Neural cell (in vitro differentiated cells): ENCODE results near the gene TNS1.

ENCODE experiments used
- EP300 ChIP-seq: fragments of 450-650 bp; conservative IDR thresholded peaks from 2 replicates; pipeline ENCODE4 v1.6.1; 2014; ENCODE audit warnings: antibody characterized with exemption, mild to moderate bottlenecking, moderate library complexity; ENCODE audit not compliant: poor library complexity, severe bottlenecking
- POLR2AphosphoS5 ChIP-seq: IDR thresholded peaks from 2 replicates; pipeline ENCODE4 v1.6.1; 2012
- RAD21 ChIP-seq: fragments of 450-650 bp; conservative IDR thresholded peaks from 2 replicates; pipeline ENCODE4 v1.6.1; 2014; ENCODE audit warnings: antibody characterized with exemption, mild to moderate bottlenecking, moderate library complexity
- SMC3 ChIP-seq: fragments of 450-650 bp; conservative IDR thresholded peaks from 2 replicates; pipeline ENCODE4 v1.6.1; 2014; ENCODE audit warnings: antibody characterized with exemption, mild to moderate bottlenecking, moderate library complexity; ENCODE audit not compliant: poor library complexity
- TF ChIP-seq, protein P1 (sequence below): fragments of 450-650 bp; IDR thresholded peaks from 2 replicates; pipeline ENCODE4 v1.5.1; 2014; ENCODE audit warnings: antibody characterized with exemption, mild to moderate bottlenecking, moderate library complexity; ENCODE audit not compliant: poor library complexity, severe bottlenecking

DNA sequence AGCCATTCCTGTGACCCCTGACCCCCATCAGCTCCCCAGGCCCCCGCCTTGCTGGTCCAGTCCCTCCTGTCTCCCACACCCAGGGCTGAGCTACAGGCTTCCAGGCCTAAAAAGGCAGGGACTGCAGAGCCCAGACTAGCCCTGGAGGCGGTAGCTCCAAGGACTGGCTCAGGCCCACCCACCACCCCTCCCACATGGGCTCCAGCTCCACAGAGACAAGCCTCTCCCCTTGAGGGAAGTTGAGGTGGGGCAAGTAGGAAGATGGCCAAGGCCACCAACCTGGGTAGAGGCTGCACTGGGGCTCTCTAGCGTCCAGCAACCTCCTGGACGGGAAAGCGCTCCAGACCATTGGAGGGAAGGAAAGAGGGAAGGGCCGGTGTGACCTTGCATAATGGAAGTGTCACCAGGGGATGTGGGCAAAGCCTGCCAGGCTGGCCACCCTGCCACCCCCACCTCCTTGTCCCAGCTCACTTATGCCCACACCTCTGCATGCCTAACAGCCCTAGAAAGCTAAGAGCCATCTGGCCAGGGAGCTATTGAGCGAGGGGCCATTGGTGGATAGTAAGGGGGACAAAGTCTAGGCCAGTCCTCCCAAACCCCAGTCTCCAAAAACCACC, 63.1 kb downstream of the TNS1 start:
- TF ChIP-seq POLR2AphosphoS5 = no peak
- TF ChIP-seq, protein P1, sequence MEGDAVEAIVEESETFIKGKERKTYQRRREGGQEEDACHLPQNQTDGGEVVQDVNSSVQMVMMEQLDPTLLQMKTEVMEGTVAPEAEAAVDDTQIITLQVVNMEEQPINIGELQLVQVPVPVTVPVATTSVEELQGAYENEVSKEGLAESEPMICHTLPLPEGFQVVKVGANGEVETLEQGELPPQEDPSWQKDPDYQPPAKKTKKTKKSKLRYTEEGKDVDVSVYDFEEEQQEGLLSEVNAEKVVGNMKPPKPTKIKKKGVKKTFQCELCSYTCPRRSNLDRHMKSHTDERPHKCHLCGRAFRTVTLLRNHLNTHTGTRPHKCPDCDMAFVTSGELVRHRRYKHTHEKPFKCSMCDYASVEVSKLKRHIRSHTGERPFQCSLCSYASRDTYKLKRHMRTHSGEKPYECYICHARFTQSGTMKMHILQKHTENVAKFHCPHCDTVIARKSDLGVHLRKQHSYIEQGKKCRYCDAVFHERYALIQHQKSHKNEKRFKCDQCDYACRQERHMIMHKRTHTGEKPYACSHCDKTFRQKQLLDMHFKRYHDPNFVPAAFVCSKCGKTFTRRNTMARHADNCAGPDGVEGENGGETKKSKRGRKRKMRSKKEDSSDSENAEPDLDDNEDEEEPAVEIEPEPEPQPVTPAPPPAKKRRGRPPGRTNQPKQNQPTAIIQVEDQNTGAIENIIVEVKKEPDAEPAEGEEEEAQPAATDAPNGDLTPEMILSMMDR = no peak
- no peak for TF ChIP-seq RAD21
- TF ChIP-seq EP300 = no peak
- no peak for TF ChIP-seq SMC3
